Parathyroid adenoma (tissue), 2 donors: ENCODE results near the gene WNT3.

Experiments used
- H2AFZ ChIP-seq: fragments of 300-600 bp; sonication (generic); one replicate; pipeline ENCODE4 v1.7.0; 2017; ENCODE audit warnings: antibody characterized with exemption, mild to moderate bottlenecking
- H3K27ac ChIP-seq: fragments of 300-600 bp; sonication (generic); one replicate; pipeline ENCODE4 v1.7.0; 2017
- H3K27me3 ChIP-seq: fragments of 300-600 bp; sonication (generic); one replicate; pipeline ENCODE4 v1.7.0; 2017; ENCODE audit warnings: low read length; ENCODE audit not compliant: control insufficient read depth, insufficient read depth
- H3K36me3 ChIP-seq: fragments of 300-600 bp; sonication (generic); one replicate; pipeline ENCODE4 v1.7.0; 2017; ENCODE audit warnings: low read length; ENCODE audit not compliant: control insufficient read depth, insufficient read depth
- H3K4me1 ChIP-seq: fragments of 300-600 bp; sonication (generic); one replicate; pipeline ENCODE4 v1.7.0; 2017; ENCODE audit warnings: control low read depth
- H3K4me2 ChIP-seq: fragments of 300-600 bp; sonication (generic); one replicate; pipeline ENCODE4 v1.7.0; 2017; ENCODE audit warnings: low read length
- H3K4me3 ChIP-seq: fragments of 300-600 bp; sonication (generic); one replicate; pipeline ENCODE4 v1.7.0; 2017; ENCODE audit warnings: low read depth, low read length
- H3K79me2 ChIP-seq: fragments of 300-600 bp; sonication (generic); one replicate; pipeline ENCODE4 v1.7.0; 2017; ENCODE audit warnings: control low read depth
- H3K9ac ChIP-seq: fragments of 300-600 bp; sonication (generic); one replicate; pipeline ENCODE4 v1.7.0; 2017; ENCODE audit warnings: mild to moderate bottlenecking
- H3K9me3 ChIP-seq: fragments of 300-600 bp; sonication (generic); one replicate; pipeline ENCODE4 v1.7.0; 2017; ENCODE audit warnings: low read length; ENCODE audit not compliant: control insufficient read depth
- CTCF ChIP-seq: fragments of 300-600 bp; sonication (generic); IDR thresholded peaks from one replicate; pipeline ENCODE4 v1.7.0; 2017; ENCODE audit warnings: antibody characterized with exemption, mild to moderate bottlenecking
- donor health status: primary hyperparathyroidism.

WNT3 gene

GRCh38 chr17:46776298-46777005, 42.0 kb downstream of the WNT3 start:
- TF ChIP-seq CTCF: no peak
- no peak overlapping the region for H3K27ac ChIP-seq
- no peak overlapping the region for H2AFZ ChIP-seq
- H3K9me3 ChIP-seq: no peaks in the 10 kb centered on the region
- H3K4me3 ChIP-seq: no peak overlapping the region
- no peaks in the 10 kb centered on the region for H3K36me3 ChIP-seq
- no peak overlapping the region for H3K9ac ChIP-seq
- H3K4me2 ChIP-seq: no peak overlapping the region
- H3K27me3 ChIP-seq: no peaks in the 10 kb centered on the region
- H3K4me1 ChIP-seq: peaks cover 4% of the 10 kb centered on the region
- no peaks in the 10 kb centered on the region for H3K79me2 ChIP-seq

- Histone ChIP-seq H2AFZ (no peak overlapping the region), H3K36me3 (no peaks in the 10 kb centered on the region), H3K4me1 (peaks cover 4% of the 10 kb centered on the region), H3K9ac (no peak overlapping the region), H3K4me2 (no peak overlapping the region), H3K9me3 (no peaks in the 10 kb centered on the region), H3K4me3 (no peak overlapping the region), H3K79me2 (no peaks in the 10 kb centered on the region), H3K27me3 (no peaks in the 10 kb centered on the region), H3K27ac (no peak overlapping the region)
- TF ChIP-seq CTCF: no peak
These were observed 44.3 kb downstream of the WNT3 start for GRCh38 chr17:46774108-46774737.

- Histone ChIP-seq H3K36me3 (no peaks in the 10 kb centered on the region), H3K4me3 (no peak overlapping the region), H2AFZ (no peak overlapping the region), H3K4me1 (peaks cover 4% of the 10 kb centered on the region), H3K27me3 (no peaks in the 10 kb centered on the region), H3K79me2 (no peaks in the 10 kb centered on the region), H3K27ac (no peak overlapping the region), H3K4me2 (no peak overlapping the region), H3K9me3 (no peaks in the 10 kb centered on the region), H3K9ac (no peak overlapping the region)
- TF ChIP-seq CTCF: no peak
These were observed 44.8 kb downstream of the WNT3 start for GRCh38 chr17:46773676-46774075.

GRCh38 chr17:46773221-46773605, 45.3 kb downstream of the WNT3 start:
- Histone ChIP-seq H3K27ac (no peak overlapping the region), H3K4me2 (no peak overlapping the region), H3K4me3 (no peak overlapping the region), H3K4me1 (peaks cover 4% of the 10 kb centered on the region), H3K9ac (no peak overlapping the region), H2AFZ (no peak overlapping the region), H3K79me2 (no peaks in the 10 kb centered on the region), H3K27me3 (no peaks in the 10 kb centered on the region), H3K36me3 (no peaks in the 10 kb centered on the region), H3K9me3 (no peaks in the 10 kb centered on the region)
- TF ChIP-seq CTCF: no peak
